Left renal cortex interstitium (tissue), 4 donors: ENCODE results near the gene LMTK2. TPM values are rescaled to one million over a fixed set of nuclear protein-coding genes. Genes with fewer than 3 reads are reported as not detected.

Source experiments
- DNase-seq, 4 donors: peaks; one replicate each; pipeline ENCODE4 v3.0.0-alpha.2; 2013; ENCODE audit warnings: low read depth in 4 of 4, low spot score in 2 of 4, missing footprints in 1 of 4
- polyA plus RNA-seq, 4 donors: library from polyadenylated mRNA; unstranded; fragments of 120-200 nt; gene quantifications; one replicate each; pipeline ENCODE4 v1.2.1, GENCODE V29; 2013; ENCODE audit not compliant: insufficient read length in 4 of 4

LMTK2 gene
- polyA plus RNA-seq, 4 donors = 11.5 to 15.6 (median 13.8) TPM

- no peak for DNase-seq
Observed at GRCh38 chr7:98135984-98136383, 29.3 kb downstream of the LMTK2 start.

- DNase-seq = no peak
Observed at GRCh38 chr7:98136423-98136822, 29.8 kb downstream of the LMTK2 start.

GRCh38 chr7:98137134-98137825 is 30.6 kb downstream of the LMTK2 start:
- no peak for DNase-seq

GRCh38 chr7:98137826-98138151 is 31.1 kb downstream of the LMTK2 start:
- DNase-seq = no peak

GRCh38 chr7:98138672-98139071 is 32.0 kb downstream of the LMTK2 start:
- DNase-seq = no peak

- DNase-seq = no peak
Observed at GRCh38 chr7:98142658-98143057, 36.0 kb downstream of the LMTK2 start.

GRCh38 chr7:98148607-98149006 is 41.9 kb downstream of the LMTK2 start:
- no peak for DNase-seq

GRCh38 chr7:98149116-98149692 is 42.5 kb downstream of the LMTK2 start:
- no peak for DNase-seq

GRCh38 chr7:98151884-98152283 is 45.2 kb downstream of the LMTK2 start:
- no peak for DNase-seq

GRCh38 chr7:98156700-98157099 is 50.0 kb downstream of the LMTK2 start:
- no peak for DNase-seq

- DNase-seq = no peak
Observed at GRCh38 chr7:98157761-98158160, 51.1 kb downstream of the LMTK2 start.

GRCh38 chr7:98162758-98163157 is 56.1 kb downstream of the LMTK2 start:
- DNase-seq = no peak

GRCh38 chr7:98163269-98163668 is 56.6 kb downstream of the LMTK2 start:
- DNase-seq = no peak

GRCh38 chr7:98163704-98164494 is 57.2 kb downstream of the LMTK2 start:
- DNase-seq = no peak

GRCh38 chr7:98165827-98166667 is 59.4 kb downstream of the LMTK2 start:
- no peak for DNase-seq

- no peak for DNase-seq
Observed at GRCh38 chr7:98166668-98166970, 60.0 kb downstream of the LMTK2 start.

GRCh38 chr7:98167653-98168052 is 61.0 kb downstream of the LMTK2 start:
- DNase-seq = no peak

GRCh38 chr7:98168181-98168903 is 61.7 kb downstream of the LMTK2 start:
- DNase-seq = peak; percentile 34 to 52 (median 39)

GRCh38 chr7:98168904-98169621 is 62.4 kb downstream of the LMTK2 start:
- DNase-seq = no peak

- DNase-seq = no peak
Observed at GRCh38 chr7:98170966-98171365, 64.3 kb downstream of the LMTK2 start.
